NB4 (cell line): ENCODE results near the gene OR52L1.

Source experiments
- MYC ChIP-seq: IDR thresholded peaks from 2 replicates; pipeline ENCODE4 v1.6.1; 2011; ENCODE audit warnings: low read depth, low read length
- POLR2A ChIP-seq: IDR thresholded peaks from 2 replicates; pipeline ENCODE4 v1.6.1; 2011; ENCODE audit warnings: mild to moderate bottlenecking; ENCODE audit not compliant: insufficient read length; ENCODE audit errors: extremely low read depth
- TF ChIP-seq, protein P1 (sequence below): IDR thresholded peaks from one replicate; pipeline ENCODE4 v1.5.1; 2012; ENCODE audit warnings: low read depth, low read length
- TF ChIP-seq, protein P2 (sequence below): IDR thresholded peaks from 2 replicates; pipeline ENCODE4 v1.6.1; 2011; ENCODE audit warnings: low read depth, low read length

DNA sequence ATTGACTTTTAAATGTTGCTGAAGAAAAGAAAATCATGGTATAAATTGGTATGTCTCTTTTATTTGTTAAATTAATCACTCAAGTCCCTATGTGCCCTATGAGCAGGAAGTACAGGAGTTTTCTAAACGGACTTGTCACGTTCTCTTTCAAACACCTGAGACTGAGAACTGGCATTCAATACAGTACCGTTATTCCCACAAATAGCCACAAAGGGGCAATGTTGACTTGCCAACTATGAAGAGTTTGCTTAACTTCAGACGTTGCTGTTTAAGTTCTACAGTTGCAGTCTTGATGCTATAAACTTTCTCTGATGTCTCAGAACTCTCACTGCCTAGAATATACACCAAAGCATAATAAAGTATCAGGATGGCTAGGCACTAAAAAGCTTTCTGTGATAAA is 36.2 kb upstream of the OR52L1 start:
- TF ChIP-seq, protein P1, sequence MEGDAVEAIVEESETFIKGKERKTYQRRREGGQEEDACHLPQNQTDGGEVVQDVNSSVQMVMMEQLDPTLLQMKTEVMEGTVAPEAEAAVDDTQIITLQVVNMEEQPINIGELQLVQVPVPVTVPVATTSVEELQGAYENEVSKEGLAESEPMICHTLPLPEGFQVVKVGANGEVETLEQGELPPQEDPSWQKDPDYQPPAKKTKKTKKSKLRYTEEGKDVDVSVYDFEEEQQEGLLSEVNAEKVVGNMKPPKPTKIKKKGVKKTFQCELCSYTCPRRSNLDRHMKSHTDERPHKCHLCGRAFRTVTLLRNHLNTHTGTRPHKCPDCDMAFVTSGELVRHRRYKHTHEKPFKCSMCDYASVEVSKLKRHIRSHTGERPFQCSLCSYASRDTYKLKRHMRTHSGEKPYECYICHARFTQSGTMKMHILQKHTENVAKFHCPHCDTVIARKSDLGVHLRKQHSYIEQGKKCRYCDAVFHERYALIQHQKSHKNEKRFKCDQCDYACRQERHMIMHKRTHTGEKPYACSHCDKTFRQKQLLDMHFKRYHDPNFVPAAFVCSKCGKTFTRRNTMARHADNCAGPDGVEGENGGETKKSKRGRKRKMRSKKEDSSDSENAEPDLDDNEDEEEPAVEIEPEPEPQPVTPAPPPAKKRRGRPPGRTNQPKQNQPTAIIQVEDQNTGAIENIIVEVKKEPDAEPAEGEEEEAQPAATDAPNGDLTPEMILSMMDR: peak; percentile 40
- TF ChIP-seq, protein P2, sequence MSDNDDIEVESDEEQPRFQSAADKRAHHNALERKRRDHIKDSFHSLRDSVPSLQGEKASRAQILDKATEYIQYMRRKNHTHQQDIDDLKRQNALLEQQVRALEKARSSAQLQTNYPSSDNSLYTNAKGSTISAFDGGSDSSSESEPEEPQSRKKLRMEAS: no peak
- no peak for TF ChIP-seq POLR2A
- TF ChIP-seq MYC: no peak
